ENCODE measurements around the gene RAB11FIP4. TPM values are rescaled to one million over a fixed set of nuclear protein-coding genes. Genes with fewer than 3 reads are reported as not detected.

Gene RAB11FIP4
- total and polyA plus RNA-seq, 9 of the 15 experiments (the other 6 are each of a cell fraction or from before 2014, with no cell fraction given), result 0.62 to 16.6 (median 8.9) TPM

DNA sequence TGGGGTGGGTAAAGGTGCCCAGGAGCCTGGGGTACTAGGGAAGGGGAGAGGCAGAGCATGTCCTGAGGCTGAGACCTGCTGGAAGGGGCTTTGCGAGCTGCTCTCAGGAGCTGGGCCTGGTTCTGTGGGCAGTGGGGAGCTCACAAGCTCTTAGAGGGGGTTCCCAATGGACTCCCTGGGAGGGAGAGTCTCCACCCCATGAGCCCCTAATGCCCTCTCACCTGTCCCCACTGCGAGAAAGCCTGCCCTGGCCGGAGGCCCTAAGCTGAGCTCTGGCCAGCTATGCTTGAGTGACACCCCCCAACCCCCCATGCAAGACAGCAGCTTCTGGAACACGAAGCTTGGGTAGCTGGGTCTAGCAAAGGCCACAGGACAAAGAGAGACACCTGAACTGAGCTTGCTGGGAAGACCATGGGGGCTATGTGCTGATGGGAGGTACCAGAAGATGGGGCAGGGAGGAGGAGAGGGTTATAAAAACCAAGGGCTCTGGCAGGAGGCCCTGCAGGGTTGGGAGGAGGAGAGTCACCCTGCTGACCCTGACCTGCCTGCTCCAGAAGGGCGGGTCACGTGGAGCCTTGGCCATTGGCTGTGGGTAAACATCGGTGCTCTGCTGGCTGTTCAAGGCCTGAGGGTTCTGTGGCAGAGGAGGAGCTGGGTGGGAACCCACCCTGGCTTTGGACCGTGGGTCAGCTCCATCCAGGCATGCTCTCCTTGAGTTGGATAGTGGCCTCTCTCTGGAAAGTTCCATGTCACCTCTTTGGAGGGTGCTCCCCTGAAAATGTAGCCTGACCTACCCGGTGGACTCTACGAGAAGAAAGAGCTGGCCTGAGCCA, 106.7 kb downstream of the RAB11FIP4 start (continued):
- peak; percentile 73 for TF ChIP-seq MGA (IDR thresholded peaks at IDR 0.05)
- TF ChIP-seq, protein P1, sequence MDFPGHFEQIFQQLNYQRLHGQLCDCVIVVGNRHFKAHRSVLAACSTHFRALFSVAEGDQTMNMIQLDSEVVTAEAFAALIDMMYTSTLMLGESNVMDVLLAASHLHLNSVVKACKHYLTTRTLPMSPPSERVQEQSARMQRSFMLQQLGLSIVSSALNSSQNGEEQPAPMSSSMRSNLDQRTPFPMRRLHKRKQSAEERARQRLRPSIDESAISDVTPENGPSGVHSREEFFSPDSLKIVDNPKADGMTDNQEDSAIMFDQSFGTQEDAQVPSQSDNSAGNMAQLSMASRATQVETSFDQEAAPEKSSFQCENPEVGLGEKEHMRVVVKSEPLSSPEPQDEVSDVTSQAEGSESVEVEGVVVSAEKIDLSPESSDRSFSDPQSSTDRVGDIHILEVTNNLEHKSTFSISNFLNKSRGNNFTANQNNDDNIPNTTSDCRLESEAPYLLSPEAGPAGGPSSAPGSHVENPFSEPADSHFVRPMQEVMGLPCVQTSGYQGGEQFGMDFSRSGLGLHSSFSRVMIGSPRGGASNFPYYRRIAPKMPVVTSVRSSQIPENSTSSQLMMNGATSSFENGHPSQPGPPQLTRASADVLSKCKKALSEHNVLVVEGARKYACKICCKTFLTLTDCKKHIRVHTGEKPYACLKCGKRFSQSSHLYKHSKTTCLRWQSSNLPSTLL (IDR thresholded peaks at IDR 0.05), result no peak
- TF ChIP-seq RAD51 (IDR thresholded peaks at IDR 0.05; ENCODE audit: borderline replicate concordance, low read depth), result peak; percentile 90
- 0 out of 2 replicates have a peak, but pooled peaks have one; percentile 35 for TF ChIP-seq ATF7 (IDR thresholded peaks at IDR 0.05)
- peak; percentile 97 for TF ChIP-seq USF2 (CRISPR knock-in tag; IDR thresholded peaks at IDR 0.05)
- no peak for TF ChIP-seq KDM1A (IDR thresholded peaks at IDR 0.05)
- TF ChIP-seq TFE3 (CRISPR knock-in tag; IDR thresholded peaks at IDR 0.05), result peak; percentile 55
- TF ChIP-seq TAF15 (IDR thresholded peaks at IDR 0.05; ENCODE audit: low read depth, low read length), result no peak
- TF ChIP-seq RBFOX2 (IDR thresholded peaks at IDR 0.05; ENCODE audit: low read depth, low read length), result no peak
- TF ChIP-seq CBX5 (IDR thresholded peaks at IDR 0.05; ENCODE audit: borderline replicate concordance, low read depth), result no peak
- peak; percentile 31; the same call in 1 of the 2 replicates for TF ChIP-seq CBFA2T2 (conservative IDR thresholded peaks at IDR 0.05)

Measured in K562 (cell line).